Effector CD8-positive, alpha-beta T cell (primary cell): ENCODE results near the gene ARMH2.

Experiments
- DNase-seq: peaks from one replicate; lab custom pipeline; 2025; lab: John Stamatoyannopoulos, UW
- total RNA-seq, 4 experiments: gene quantifications; one replicate each; lab custom pipeline; 2026; lab: John Stamatoyannopoulos, UW

ARMH2 gene
- 0 to 1.1 (median 0.61) reads per million in 4 experiments for total RNA-seq

DNA sequence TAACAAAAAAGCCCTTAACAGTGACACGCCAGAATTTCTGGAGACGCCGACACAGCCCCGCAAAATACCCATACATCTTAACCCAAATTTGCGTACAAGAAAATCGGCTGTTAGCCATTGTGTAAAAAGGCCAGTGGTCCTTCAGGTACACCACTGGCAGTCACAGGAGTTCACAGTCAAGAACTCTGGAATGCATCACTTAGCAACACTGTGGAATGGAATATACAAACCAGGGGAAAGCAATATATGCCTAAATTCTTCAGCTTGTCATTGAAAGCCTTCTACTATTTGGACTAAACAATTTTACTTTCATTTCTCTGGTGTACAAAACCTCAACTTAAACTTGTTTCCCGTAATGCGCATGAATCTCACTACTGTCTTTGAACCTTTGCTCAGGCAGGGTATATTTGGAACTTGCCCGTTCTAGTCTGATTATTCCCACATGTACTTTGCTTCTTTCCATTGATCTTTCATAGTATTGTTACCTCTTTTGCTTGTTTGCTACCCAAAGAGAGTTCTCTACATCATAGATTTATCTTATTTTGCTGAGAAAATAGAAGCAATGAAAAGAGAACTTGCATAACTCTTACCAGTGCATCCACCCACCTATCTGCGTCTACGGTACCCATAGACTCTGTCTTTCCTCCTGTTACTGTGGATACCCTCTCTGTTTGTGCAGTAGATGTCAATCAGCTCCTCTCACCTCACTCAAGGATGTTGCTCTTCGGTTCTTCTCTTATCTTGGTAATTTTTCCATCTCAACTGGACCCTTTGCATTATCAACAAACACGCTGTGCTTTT is at the start of gene ARMH2:
Gene ARMH2 (minus strand): TSS at position 178 of the 801 bp plus-strand sequence. CDS start 60 bp downstream, at position 118.
- no peak for DNase-seq

DNA sequence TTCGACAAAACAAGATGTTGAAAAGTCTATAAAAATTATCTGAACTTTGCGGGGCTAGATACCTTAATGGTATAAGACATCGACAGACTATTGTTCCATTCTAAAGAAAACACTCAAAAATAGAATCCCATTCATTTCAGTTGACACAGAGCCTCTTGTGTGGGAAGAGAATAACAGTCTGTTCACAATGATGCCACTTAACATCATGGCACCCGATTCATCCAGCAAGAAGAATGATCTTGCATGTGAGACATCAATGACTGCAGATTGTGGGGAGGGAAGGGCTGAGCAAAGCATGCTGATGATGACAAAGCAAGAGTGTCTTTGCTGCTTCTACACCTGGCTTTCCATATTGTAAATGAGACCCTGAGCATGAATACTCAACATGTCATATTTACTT is 49.7 kb upstream of the ARMH2 start:
- DNase-seq: no peak

- DNase-seq: no peak
Observed at GRCh38 chr6:24847402-24847801, 48.7 kb upstream of the ARMH2 start.

DNA sequence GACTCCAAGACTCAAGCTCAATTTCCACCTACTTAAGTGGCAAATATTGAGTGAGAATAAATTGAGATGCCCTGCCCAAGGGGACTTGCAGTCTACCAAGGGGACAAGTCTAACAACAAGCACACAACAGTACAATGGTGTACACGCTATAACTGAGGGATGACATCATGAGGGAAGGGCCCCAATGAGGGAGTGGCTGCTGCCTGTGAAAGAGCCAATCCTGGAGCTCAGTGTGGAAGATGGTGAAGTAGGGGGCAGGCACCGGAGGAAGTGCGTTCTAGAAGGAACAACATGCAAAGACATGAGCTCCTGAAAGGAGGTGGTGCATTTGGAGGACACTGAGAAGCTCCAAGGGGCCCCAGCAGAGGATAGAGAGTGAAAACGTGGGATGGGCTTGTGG is 46.9 kb upstream of the ARMH2 start:
- DNase-seq: no peak

DNA sequence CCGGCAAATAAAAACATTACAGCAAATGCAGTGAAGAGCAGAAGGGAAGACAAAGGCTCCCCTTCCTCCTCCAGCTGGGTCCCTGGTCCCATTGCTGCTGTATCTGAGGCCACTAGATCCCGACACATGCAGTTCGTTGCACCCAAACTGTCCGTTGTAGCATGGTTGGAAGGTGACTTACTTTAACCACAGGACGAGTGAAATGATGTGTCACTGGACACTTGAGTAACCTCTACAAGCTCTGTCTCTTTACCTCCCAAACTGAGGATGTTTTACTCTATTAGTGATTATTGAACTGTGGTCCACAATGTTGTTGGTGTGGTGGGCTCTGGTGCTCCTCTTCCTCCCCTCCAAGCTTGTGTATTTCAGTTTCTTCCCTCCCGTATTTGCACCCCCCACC is 46.2 kb upstream of the ARMH2 start:
- no peak for DNase-seq

DNA sequence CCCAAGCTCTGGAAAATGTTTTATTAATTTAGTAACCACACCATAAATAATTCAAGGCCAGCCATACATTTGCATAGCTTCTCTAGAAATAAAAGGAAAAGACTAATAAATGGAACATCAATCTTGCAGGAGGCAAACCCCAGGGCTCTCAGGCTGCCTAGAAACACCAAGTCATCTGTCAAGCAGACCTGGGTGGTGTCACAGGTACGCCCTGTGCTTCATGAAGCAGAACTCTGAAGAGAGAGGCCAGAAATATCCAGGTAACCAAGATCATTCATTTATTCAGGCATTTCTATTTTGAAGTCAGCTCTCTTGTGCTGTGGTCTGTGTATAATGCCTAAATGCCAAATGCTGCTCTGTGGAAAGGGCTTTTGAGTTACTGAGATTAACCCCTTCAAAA is 45.3 kb upstream of the ARMH2 start:
- DNase-seq: no peak

- DNase-seq: no peak
Observed at GRCh38 chr6:24840187-24840586, 41.5 kb upstream of the ARMH2 start.

- no peak for DNase-seq
Observed at GRCh38 chr6:24838994-24839393, 40.3 kb upstream of the ARMH2 start.

- no peak for DNase-seq
Observed at GRCh38 chr6:24838081-24838480, 39.4 kb upstream of the ARMH2 start.

- no peak for DNase-seq
Observed at GRCh38 chr6:24836109-24836508, 37.4 kb upstream of the ARMH2 start.

GRCh38 chr6:24833711-24834386 is 35.1 kb upstream of the ARMH2 start:
- no peak for DNase-seq

- DNase-seq: no peak
Observed at GRCh38 chr6:24832794-24833193, 34.1 kb upstream of the ARMH2 start.

GRCh38 chr6:24831771-24832716 is 33.3 kb upstream of the ARMH2 start:
- no peak for DNase-seq

- DNase-seq: no peak
Observed at GRCh38 chr6:24829657-24830056, 30.9 kb upstream of the ARMH2 start.

DNA sequence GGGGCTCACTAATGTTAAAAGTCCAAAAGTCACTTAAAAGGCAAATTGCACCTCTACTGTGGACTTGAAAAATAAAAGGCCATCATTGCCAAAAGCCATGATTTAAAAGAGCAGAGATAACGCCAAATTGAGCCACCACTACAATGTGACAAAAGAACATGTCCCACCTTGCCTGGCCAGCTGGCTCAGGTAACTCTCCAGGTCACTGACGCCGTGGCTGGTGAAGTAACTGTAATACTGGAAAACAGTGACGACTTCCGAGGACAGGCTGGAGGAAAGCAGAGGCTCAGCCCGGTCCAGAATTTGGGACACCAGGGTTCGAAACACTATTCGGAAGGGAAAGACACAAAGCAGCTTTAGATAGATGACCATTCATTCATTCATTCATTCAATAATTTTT is 29.3 kb upstream of the ARMH2 start:
- DNase-seq: no peak

DNA sequence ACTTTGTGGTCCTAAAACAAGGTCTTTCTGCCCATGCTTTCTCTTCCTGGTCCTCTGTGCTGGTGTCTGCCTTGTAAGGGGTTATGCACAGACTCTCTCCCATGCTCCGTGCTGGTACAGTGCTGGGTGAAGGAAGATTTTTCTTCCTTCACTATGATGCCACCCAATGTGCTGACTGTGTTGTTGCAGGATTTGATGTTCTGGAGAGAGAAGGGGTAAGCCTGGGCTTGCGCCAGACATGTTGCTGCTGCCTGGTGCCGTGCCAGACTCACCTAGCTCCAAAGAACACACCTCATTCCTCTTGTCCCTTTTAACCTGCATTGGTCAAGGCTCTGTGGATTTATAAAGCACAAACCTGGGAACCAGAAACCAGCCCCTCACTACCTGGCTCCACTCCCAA is 28.4 kb upstream of the ARMH2 start:
- no peak for DNase-seq

DNA sequence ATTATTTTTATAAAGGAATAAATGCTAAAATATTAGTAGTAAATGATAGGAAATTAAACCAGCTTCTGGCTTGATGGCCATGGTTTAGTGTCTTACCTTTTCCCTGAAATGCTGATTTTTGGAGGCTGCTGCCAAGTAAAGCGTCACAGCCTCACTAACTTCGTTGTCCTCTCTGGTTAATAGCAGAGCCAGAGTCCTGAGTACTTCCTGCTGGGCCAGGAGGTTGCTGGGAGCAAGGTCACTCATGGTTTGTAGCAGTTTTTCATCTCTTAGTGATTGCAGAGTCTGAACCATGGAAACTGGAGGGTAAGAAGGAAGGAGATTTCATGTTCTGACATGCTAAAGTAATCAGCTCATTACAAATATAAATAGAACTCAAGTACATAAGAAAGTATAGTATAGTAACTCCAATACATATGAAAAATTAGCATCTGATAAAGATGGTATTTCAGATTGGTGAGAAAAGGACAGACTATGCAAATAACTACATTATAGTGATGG is 26.5 kb upstream of the ARMH2 start:
- no peak for DNase-seq

DNA sequence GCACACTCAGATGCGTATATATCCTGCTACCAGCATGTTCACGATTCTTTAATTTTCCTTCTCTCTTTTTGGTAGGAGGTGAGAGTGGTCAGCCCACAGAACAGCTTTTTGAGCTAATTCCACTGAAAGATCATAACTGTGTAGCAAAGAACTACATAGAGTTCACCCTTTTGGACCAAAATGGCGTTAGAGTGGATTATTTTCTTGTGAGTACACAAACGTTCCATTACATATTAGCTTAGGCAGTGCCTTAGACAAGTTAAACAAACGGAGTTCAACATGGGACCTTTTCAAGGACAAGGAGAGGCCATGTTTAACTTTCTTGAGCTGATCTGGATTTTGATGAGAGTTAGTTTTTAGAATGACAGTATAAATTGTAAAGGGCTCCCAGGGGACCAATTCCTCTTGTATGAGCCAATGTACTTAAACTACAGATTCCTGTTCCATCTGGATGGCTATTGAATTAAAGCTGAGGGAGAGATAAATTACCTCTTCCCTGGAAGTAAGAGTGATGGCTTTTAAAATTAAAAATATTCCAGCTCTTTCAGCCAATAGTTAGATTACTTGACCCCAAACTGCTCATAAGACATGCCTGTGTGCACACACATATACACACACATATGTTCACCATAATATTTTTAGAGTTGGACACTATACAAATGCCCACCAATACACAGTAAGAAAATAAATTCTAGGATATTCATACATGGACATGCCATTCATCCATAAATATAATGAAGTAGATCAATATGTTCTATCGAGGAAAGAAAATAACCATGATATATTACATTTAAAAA is 25.6 kb upstream of the ARMH2 start:
- DNase-seq: no peak

GRCh38 chr6:24823185-24823584 is 24.5 kb upstream of the ARMH2 start:
- no peak for DNase-seq

- no peak for DNase-seq
Observed at GRCh38 chr6:24822696-24823095, 24.0 kb upstream of the ARMH2 start.

GRCh38 chr6:24821860-24822444 is 23.2 kb upstream of the ARMH2 start:
- no peak for DNase-seq
